Vagina (tissue), 2 donors: ENCODE measurements around the gene CPD. TPM values are rescaled to one million over a fixed set of nuclear protein-coding genes. Genes with fewer than 3 reads are reported as not detected.

Source experiments
- DNase-seq, 2 donors: peaks; one replicate each; pipeline ENCODE4 v3.0.0-alpha.2; 2017; ENCODE audit errors: extremely low spot score in 2 of 2
- H3K27ac ChIP-seq: fragments of 200-600 bp; sonication (generic); one replicate; pipeline ENCODE4 v1.5.1; 2019
- H3K27me3 ChIP-seq: fragments of 200-600 bp; sonication (generic); one replicate; pipeline ENCODE4 v1.5.1; 2019
- H3K36me3 ChIP-seq, 2 donors: fragments of 200-600 bp; sonication (generic); one replicate each; pipeline ENCODE4 v1.5.1; 2017 to 2019
- H3K4me1 ChIP-seq: fragments of 200-600 bp; sonication (generic); one replicate; pipeline ENCODE4 v1.5.1; 2019
- H3K4me3 ChIP-seq, 2 donors: fragments of 200-600 bp; sonication (generic); 1 replicate in 1 of 2; 2 replicates in 1 of 2; pipeline ENCODE4 v1.5.1; 2016 to 2019
- H3K9me3 ChIP-seq: fragments of 200-600 bp; sonication (generic); one replicate; pipeline ENCODE4 v1.5.1; 2019
- CTCF ChIP-seq, 3 experiments: fragments of 450-650 bp in 2 of 3; fragments of 200-600 bp in 1 of 3; sonication (generic) in 1 of 3; IDR thresholded peaks; one replicate each; pipeline ENCODE4 v1.5.1; 2017 to 2019; ENCODE audit warnings: antibody characterized with exemption in 3 of 3, mild to moderate bottlenecking in 2 of 3, moderate library complexity in 2 of 3
- POLR2A ChIP-seq, 2 donors: fragments of 450-650 bp; IDR thresholded peaks; one replicate each; pipeline ENCODE4 v1.6.1; 2017; ENCODE audit warnings: antibody characterized with exemption in 2 of 2, mild to moderate bottlenecking in 2 of 2, moderate library complexity in 2 of 2
- POLR2AphosphoS5 ChIP-seq, 2 donors: sonication (generic); formaldehyde crosslinking; IDR thresholded peaks; one replicate each; pipeline ENCODE4 v1.9.0; 2017; ENCODE audit warnings: antibody characterized with exemption in 2 of 2, mild to moderate bottlenecking in 2 of 2, low read depth in 1 of 2; ENCODE audit not compliant: insufficient read depth in 1 of 2
- intact Hi-C: fragments of 100-400 bp; cut with DNase I; formaldehyde crosslinking; loops from one replicate; pipeline ENCODE4 v1.15.1; 2023
- total RNA-seq: library from RNA; depleted of rRNA; stranded (reverse); fragments of >200 nt; gene quantifications from one replicate; pipeline ENCODE4 v1.2.3, GENCODE V29; 2016

CPD gene
- total RNA-seq, 1 donor from 2014 or later: 56.5 TPM

- no peak overlapping the region for H3K4me3 ChIP-seq
Observed at GRCh38 chr17:30351735-30352134, 27.0 kb upstream of the CPD start.

GRCh38 chr17:30352240-30352814 is 26.4 kb upstream of the CPD start:
- DNase-seq: no peak
- no peaks in the 10 kb centered on the region for H3K4me1 ChIP-seq
- no peak overlapping the region for H3K4me3 ChIP-seq
- H3K36me3 ChIP-seq: no peaks in the 10 kb centered on the region
- no peaks in the 10 kb centered on the region for H3K27me3 ChIP-seq
- TF ChIP-seq POLR2AphosphoS5 (IDR thresholded peaks at IDR 0.05; ENCODE audit: insufficient read depth in 1 of 2, low read depth in 1 of 2) (no peak), POLR2A (IDR thresholded peaks at IDR 0.05) (no peak), CTCF (IDR thresholded peaks at IDR 0.05) (no peak)
- intact Hi-C loops: no loop called here
- no peak overlapping the region for H3K27ac ChIP-seq
- H3K9me3 ChIP-seq: no peaks in the 10 kb centered on the region

More at GRCh38 chr17:30351735-30352134, 27.0 kb upstream of the CPD start:
- no peak for DNase-seq
- Histone ChIP-seq H3K27ac (no peak overlapping the region), H3K4me1 (no peaks in the 10 kb centered on the region), H3K9me3 (no peaks in the 10 kb centered on the region), H3K27me3 (no peaks in the 10 kb centered on the region), H3K36me3 (no peaks in the 10 kb centered on the region)
- intact Hi-C loops: no loop called here
- TF ChIP-seq POLR2A (IDR thresholded peaks at IDR 0.05): no peak
- TF ChIP-seq CTCF (IDR thresholded peaks at IDR 0.05): no peak
- TF ChIP-seq POLR2AphosphoS5 (IDR thresholded peaks at IDR 0.05; ENCODE audit: insufficient read depth in 1 of 2, low read depth in 1 of 2): no peak

- TF ChIP-seq POLR2AphosphoS5 (IDR thresholded peaks at IDR 0.05; ENCODE audit: insufficient read depth in 1 of 2, low read depth in 1 of 2): no peak
- TF ChIP-seq CTCF (IDR thresholded peaks at IDR 0.05): no peak
- TF ChIP-seq POLR2A (IDR thresholded peaks at IDR 0.05): no peak
- Histone ChIP-seq H3K36me3 (no peaks in the 10 kb centered on the region), H3K4me1 (no peaks in the 10 kb centered on the region), H3K27me3 (no peaks in the 10 kb centered on the region), H3K27ac (no peak overlapping the region), H3K4me3 (no peak overlapping the region), H3K9me3 (no peaks in the 10 kb centered on the region)
- DNase-seq: no peak
- intact Hi-C loops: no loop called here
Observed at GRCh38 chr17:30354701-30355100, 24.0 kb upstream of the CPD start.

- DNase-seq: no peak
- H3K27me3 ChIP-seq: no peaks in the 10 kb centered on the region
- no peaks in the 10 kb centered on the region for H3K4me1 ChIP-seq
- no peak overlapping the region for H3K4me3 ChIP-seq
- intact Hi-C loops: no loop called here
- no peaks in the 10 kb centered on the region for H3K36me3 ChIP-seq
- no peaks in the 10 kb centered on the region for H3K9me3 ChIP-seq
- TF ChIP-seq POLR2AphosphoS5 (IDR thresholded peaks at IDR 0.05; ENCODE audit: insufficient read depth in 1 of 2, low read depth in 1 of 2) (no peak), POLR2A (IDR thresholded peaks at IDR 0.05) (no peak), CTCF (IDR thresholded peaks at IDR 0.05) (no peak)
- H3K27ac ChIP-seq: no peak overlapping the region
Observed at GRCh38 chr17:30357476-30357875, 21.3 kb upstream of the CPD start.

GRCh38 chr17:30358055-30358760 is 20.5 kb upstream of the CPD start:
- intact Hi-C loops: no loop called here
- H3K36me3 ChIP-seq: no peaks in the 10 kb centered on the region
- H3K27me3 ChIP-seq: no peaks in the 10 kb centered on the region
- TF ChIP-seq POLR2AphosphoS5 (IDR thresholded peaks at IDR 0.05; ENCODE audit: insufficient read depth in 1 of 2, low read depth in 1 of 2): no peak
- TF ChIP-seq POLR2A (IDR thresholded peaks at IDR 0.05): no peak
- no peak for TF ChIP-seq CTCF (IDR thresholded peaks at IDR 0.05)
- no peak overlapping the region for H3K27ac ChIP-seq
- no peaks in the 10 kb centered on the region for H3K9me3 ChIP-seq
- no peak for DNase-seq
- no peak overlapping the region for H3K4me3 ChIP-seq
- H3K4me1 ChIP-seq: no peaks in the 10 kb centered on the region
